ENCODE data around the gene SCN1B. TPM values are rescaled to one million over a fixed set of nuclear protein-coding genes. Genes with fewer than 3 reads are reported as not detected.

Gene SCN1B
- total RNA-seq, 4 donors from 2014 or later = 0.60 to 14.2 (median 3.2) TPM

- TF ChIP-seq CTCF (IDR thresholded peaks at IDR 0.05) = no peak
- TF ChIP-seq POLR2AphosphoS5 (IDR thresholded peaks at IDR 0.05) = no peak
- no peak for TF ChIP-seq POLR2A (IDR thresholded peaks at IDR 0.05)
- no peak for TF ChIP-seq EP300 (IDR thresholded peaks at IDR 0.05; ENCODE audit: low read depth)
- no peak for DNase-seq
- in situ Hi-C loops (cut with MboI; ENCODE audit: low pct_ligation_motif_present in 1 of 4, low pct_unique_long_range_greater_than_20kb in 1 of 4, low sequenced_read_pairs in 3 of 4) = no loop called here
- Histone ChIP-seq H3K36me3 (peaks cover 0 to 29% (median 14%) of the 10 kb centered on the region in 4 donors), H3K4me1 (no peaks in the 10 kb centered on the region), H3K27me3 (no peaks in the 10 kb centered on the region), H3K27ac (no peak overlapping the region), H3K4me3 (no peak overlapping the region), H3K9me3 (no peaks in the 10 kb centered on the region)
- intact Hi-C loops (cut with DNase I; ENCODE audit: low total_unique reads) = no loop called here
- 94% methylated on average over 17 of the region's 19 CpGs; no CpG with 5 or more reads in 1 of the 2 donors for WGBS, 2 donors (ENCODE audit: low coverage in 1 of 2)
Observed at GRCh38 chr19:35023428-35023827, 6.8 kb upstream of the SCN1B start.

GRCh38 chr19:35024095-35024494 is 6.2 kb upstream of the SCN1B start:
- Histone ChIP-seq H3K36me3 (peaks cover 0 to 29% (median 14%) of the 10 kb centered on the region in 4 donors), H3K9me3 (no peaks in the 10 kb centered on the region), H3K27ac (no peak overlapping the region), H3K4me1 (no peaks in the 10 kb centered on the region), H3K4me3 (no peak overlapping the region), H3K27me3 (no peaks in the 10 kb centered on the region)
- WGBS, 2 donors (ENCODE audit: low coverage in 1 of 2) = 92% methylated on average over 5 of the region's 6 CpGs; no CpG with 5 or more reads in 1 of the 2 donors
- TF ChIP-seq POLR2AphosphoS5 (IDR thresholded peaks at IDR 0.05) (no peak), CTCF (IDR thresholded peaks at IDR 0.05) (no peak), POLR2A (IDR thresholded peaks at IDR 0.05) (no peak), EP300 (IDR thresholded peaks at IDR 0.05; ENCODE audit: low read depth) (no peak)
- intact Hi-C loops (cut with DNase I; ENCODE audit: low total_unique reads) = no loop called here
- no peak for DNase-seq
- in situ Hi-C loops (cut with MboI; ENCODE audit: low pct_ligation_motif_present in 1 of 4, low pct_unique_long_range_greater_than_20kb in 1 of 4, low sequenced_read_pairs in 3 of 4) = no loop called here

- DNase-seq = no peak
- WGBS, 2 donors (ENCODE audit: low coverage in 1 of 2) = 87% methylated on average over 20 of the region's 21 CpGs; no CpG with 5 or more reads in 1 of the 2 donors
- Histone ChIP-seq H3K4me1 (peaks cover 3 to 9% (median 6%) of the 10 kb centered on the region in 4 donors), H3K36me3 (peaks cover 0 to 16% (median 7%) of the 10 kb centered on the region in 4 donors), H3K27me3 (peaks cover 12% of the 10 kb centered on the region), H3K9me3 (no peaks in the 10 kb centered on the region), H3K4me3 (no peak overlapping the region), H3K27ac (no peak overlapping the region)
- intact Hi-C loops (cut with DNase I; ENCODE audit: low total_unique reads) (no loop called here), in situ Hi-C loops (cut with MboI; ENCODE audit: low pct_ligation_motif_present in 1 of 4, low pct_unique_long_range_greater_than_20kb in 1 of 4, low sequenced_read_pairs in 3 of 4) (no loop called here)
- TF ChIP-seq EP300 (IDR thresholded peaks at IDR 0.05; ENCODE audit: low read depth) = no peak
- TF ChIP-seq POLR2A (IDR thresholded peaks at IDR 0.05) = no peak
- TF ChIP-seq POLR2AphosphoS5 (IDR thresholded peaks at IDR 0.05) = no peak
- TF ChIP-seq CTCF (IDR thresholded peaks at IDR 0.05) = no peak
Observed at GRCh38 chr19:35025969-35026368, 4.3 kb upstream of the SCN1B start.

- WGBS, 2 donors (ENCODE audit: low coverage in 1 of 2) = 82% methylated on average over 6 of the region's 6 CpGs; no CpG with 5 or more reads in 1 of the 2 donors
- Histone ChIP-seq H3K4me1 (peaks cover 3 to 11% (median 8%) of the 10 kb centered on the region in 4 donors), H3K27ac (no peak overlapping the region), H3K4me3 (no peak overlapping the region), H3K27me3 (peaks cover 17% of the 10 kb centered on the region), H3K36me3 (peaks cover 0 to 11% (median 5%) of the 10 kb centered on the region in 4 donors), H3K9me3 (no peaks in the 10 kb centered on the region)
- intact Hi-C loops (cut with DNase I; ENCODE audit: low total_unique reads) = no loop called here
- in situ Hi-C loops (cut with MboI; ENCODE audit: low pct_ligation_motif_present in 1 of 4, low pct_unique_long_range_greater_than_20kb in 1 of 4, low sequenced_read_pairs in 3 of 4) = no loop called here
- TF ChIP-seq POLR2A (IDR thresholded peaks at IDR 0.05) (no peak), EP300 (IDR thresholded peaks at IDR 0.05; ENCODE audit: low read depth) (no peak)
- no peak for DNase-seq
Observed at GRCh38 chr19:35026418-35026817, 3.9 kb upstream of the SCN1B start.

- WGBS, 2 donors (ENCODE audit: low coverage in 1 of 2) = 89% methylated on average over 8 of the region's 8 CpGs
- peaks cover 0 to 5% (median 2%) of the 10 kb centered on the region in 4 donors for H3K36me3 ChIP-seq
- TF ChIP-seq EP300 (IDR thresholded peaks at IDR 0.05; ENCODE audit: low read depth) (no peak), POLR2A (IDR thresholded peaks at IDR 0.05) (no peak), CTCF (IDR thresholded peaks at IDR 0.05) (no peak), POLR2AphosphoS5 (IDR thresholded peaks at IDR 0.05) (no peak)
- H3K4me1 ChIP-seq = peaks cover 3 to 13% (median 8%) of the 10 kb centered on the region in 4 donors
- DNase-seq = no peak
- no peaks in the 10 kb centered on the region for H3K9me3 ChIP-seq
- intact Hi-C loops (cut with DNase I; ENCODE audit: low total_unique reads) (no loop called here), in situ Hi-C loops (cut with MboI; ENCODE audit: low pct_ligation_motif_present in 1 of 4, low pct_unique_long_range_greater_than_20kb in 1 of 4, low sequenced_read_pairs in 3 of 4) (no loop called here)
- no peak overlapping the region for H3K27ac ChIP-seq
- peaks cover 23% of the 10 kb centered on the region for H3K27me3 ChIP-seq
- H3K4me3 ChIP-seq = no peak overlapping the region
Observed at GRCh38 chr19:35027009-35027408, 3.3 kb upstream of the SCN1B start.

Data from transverse colon (tissue), 4 donors.